Neural cell (in vitro differentiated cells): Measurements from ENCODE around the gene GCN1. TPM values are rescaled to one million over a fixed set of nuclear protein-coding genes. Genes with fewer than 3 reads are reported as not detected.

Experiments used
- H2AFZ ChIP-seq: fragments of 200-600, 300-800 bp; sonication (generic), shearing (Covaris generic); 2 replicates; pipeline ENCODE4 v1.6.0; 2014; ENCODE audit warnings: low read depth, mild to moderate bottlenecking, antibody characterized with exemption, low read length, moderate library complexity
- H3F3A ChIP-seq: fragments of 200-600 bp; shearing (Covaris generic); 2 replicates; pipeline ENCODE4 v1.6.1; 2016; ENCODE audit warnings: mild to moderate bottlenecking, moderate library complexity, mixed read lengths, antibody characterized with exemption, low read length; ENCODE audit not compliant: insufficient read depth, poor library complexity, severe bottlenecking
- H3K27ac ChIP-seq: fragments of 200-600, 300-800 bp; sonication (generic), shearing (Covaris generic); 2 replicates; pipeline ENCODE4 v1.5.1; 2014; ENCODE audit warnings: mild to moderate bottlenecking, low read length, moderate library complexity
- H3K27me3 ChIP-seq: fragments of 300-800, 200-600 bp; sonication (generic), shearing (Covaris generic); 2 replicates; pipeline ENCODE4 v1.6.0; 2014; ENCODE audit warnings: mild to moderate bottlenecking, low read depth, low read length, moderate library complexity; ENCODE audit not compliant: insufficient read depth
- H3K36me3 ChIP-seq: fragments of 300-800, 200-600 bp; sonication (generic), shearing (Covaris generic); 2 replicates; pipeline ENCODE4 v1.5.1; 2014; ENCODE audit warnings: mild to moderate bottlenecking, antibody characterized with exemption, low read length, moderate library complexity; ENCODE audit not compliant: insufficient read depth
- H3K4me2 ChIP-seq: fragments of 300-800, 200-600 bp; sonication (generic), shearing (Covaris generic); 2 replicates; pipeline ENCODE4 v1.6.0; 2014; ENCODE audit warnings: mild to moderate bottlenecking, low read length
- H3K4me3 ChIP-seq: fragments of 300-800, 200-600 bp; sonication (generic), shearing (Covaris generic); 2 replicates; pipeline ENCODE4 v1.5.1; 2014; ENCODE audit warnings: mild to moderate bottlenecking, low read length, moderate library complexity
- H3K79me2 ChIP-seq: fragments of 200-600 bp; shearing (Covaris generic); replicated peaks from 2 replicates; pipeline ENCODE4 v1.6.0; 2014; ENCODE audit warnings: mild to moderate bottlenecking, low read length, moderate library complexity; ENCODE audit not compliant: insufficient read depth
- H3K9ac ChIP-seq: fragments of 300-800, 200-600 bp; sonication (generic), shearing (Covaris generic); 2 replicates; pipeline ENCODE4 v1.6.1; 2016; ENCODE audit warnings: mild to moderate bottlenecking, low read length, mixed read lengths
- H3K9me2 ChIP-seq: fragments of 200-600 bp; shearing (Covaris generic); 2 replicates; pipeline ENCODE4 v1.6.1; 2016; ENCODE audit warnings: mild to moderate bottlenecking, low read length, mixed read lengths; ENCODE audit not compliant: insufficient read depth
- H3K9me3 ChIP-seq: fragments of 200-600, 300-800 bp; sonication (generic), shearing (Covaris generic); 2 replicates; pipeline ENCODE4 v1.6.1; 2016; ENCODE audit warnings: mild to moderate bottlenecking, mixed run types, low read length, moderate library complexity, mixed read lengths
- H4K20me1 ChIP-seq: fragments of 200-600 bp; shearing (Covaris generic); 2 replicates; pipeline ENCODE4 v1.6.1; 2016; ENCODE audit warnings: mild to moderate bottlenecking, mixed run types; ENCODE audit not compliant: insufficient read depth
- CTCF ChIP-seq: fragments of 450-650 bp; IDR thresholded peaks from 2 replicates; pipeline ENCODE4 v1.5.1; 2014; ENCODE audit warnings: antibody characterized with exemption, mild to moderate bottlenecking, moderate library complexity; ENCODE audit not compliant: poor library complexity, severe bottlenecking
- EP300 ChIP-seq: fragments of 450-650 bp; conservative IDR thresholded peaks from 2 replicates; pipeline ENCODE4 v1.6.1; 2014; ENCODE audit warnings: antibody characterized with exemption, mild to moderate bottlenecking, moderate library complexity; ENCODE audit not compliant: poor library complexity, severe bottlenecking
- EZH2 ChIP-seq: fragments of 200-600, 300-800 bp; shearing (Covaris generic), sonication (generic); IDR thresholded peaks from 2 replicates; pipeline ENCODE4 v1.6.1; 2014; ENCODE audit warnings: antibody characterized with exemption, low read length, borderline replicate concordance, mild to moderate bottlenecking; ENCODE audit not compliant: insufficient read depth, poor library complexity, severe bottlenecking
- MXI1 ChIP-seq: fragments of 450-650 bp; conservative IDR thresholded peaks from 2 replicates; pipeline ENCODE4 v1.6.1; 2014; ENCODE audit warnings: antibody characterized with exemption, mild to moderate bottlenecking; ENCODE audit not compliant: poor library complexity, severe bottlenecking
- POLR2AphosphoS5 ChIP-seq: IDR thresholded peaks from 2 replicates; pipeline ENCODE4 v1.6.1; 2012
- RAD21 ChIP-seq: fragments of 450-650 bp; conservative IDR thresholded peaks from 2 replicates; pipeline ENCODE4 v1.6.1; 2014; ENCODE audit warnings: antibody characterized with exemption, mild to moderate bottlenecking, moderate library complexity
- REST ChIP-seq: IDR thresholded peaks from 2 replicates; pipeline ENCODE4 v1.6.1; 2012; ENCODE audit warnings: borderline replicate concordance
- SMC3 ChIP-seq: fragments of 450-650 bp; conservative IDR thresholded peaks from 2 replicates; pipeline ENCODE4 v1.6.1; 2014; ENCODE audit warnings: antibody characterized with exemption, mild to moderate bottlenecking, moderate library complexity; ENCODE audit not compliant: poor library complexity
- TAF1 ChIP-seq: IDR thresholded peaks from 2 replicates; pipeline ENCODE4 v1.6.1; 2012; ENCODE audit warnings: low read depth
- polyA plus RNA-seq: library from polyadenylated mRNA; depleted of rRNA; stranded (reverse); fragments of >200 nt; gene quantifications from 2 replicates; pipeline ENCODE4 v1.2.3, GENCODE V29; 2014

The GCN1 gene
- polyA plus RNA-seq, 1 donor from 2014 or later = 21.5 TPM

- H3K79me2 ChIP-seq = no peaks in the 10 kb centered on the region
- no peak overlapping the region for H3K4me2 ChIP-seq
- H3K36me3 ChIP-seq = peaks cover 5% of the 10 kb centered on the region
- no peaks in the 10 kb centered on the region for H3K27me3 ChIP-seq
- H2AFZ ChIP-seq = no peak overlapping the region
- no peaks in the 10 kb centered on the region for H3K9me3 ChIP-seq
- no peak overlapping the region for H3K27ac ChIP-seq
- no peaks in the 10 kb centered on the region for H4K20me1 ChIP-seq
- H3K9me2 ChIP-seq = no peaks in the 10 kb centered on the region
- no peak for TF ChIP-seq RAD21
- TF ChIP-seq TAF1 = no peak
- H3K9ac ChIP-seq = no peak overlapping the region
- no peak overlapping the region for H3K4me3 ChIP-seq
- H3F3A ChIP-seq = no peaks in the 10 kb centered on the region
Measured at GRCh38 chr12:120089105-120089504, 105.4 kb downstream of the GCN1 start.

- H3K9me2 ChIP-seq = no peaks in the 10 kb centered on the region
- no peaks in the 10 kb centered on the region for H3K27me3 ChIP-seq
- peak overlapping the region; percentile 65 for H3K9ac ChIP-seq
- peak overlapping the region; percentile 69 for H3K4me2 ChIP-seq
- H2AFZ ChIP-seq = peak overlapping the region; percentile 31
- H3K79me2 ChIP-seq = no peaks in the 10 kb centered on the region
- no peaks in the 10 kb centered on the region for H3K9me3 ChIP-seq
- peaks cover 4% of the 10 kb centered on the region for H3K36me3 ChIP-seq
- no peaks in the 10 kb centered on the region for H4K20me1 ChIP-seq
- H3K27ac ChIP-seq = peak overlapping the region; percentile 82
- TF ChIP-seq RAD21 (peak; percentile 88), EZH2 (no peak), EP300 (peak; percentile 85), TAF1 (peak; percentile 75), REST (no peak), POLR2AphosphoS5 (peak; percentile 83), MXI1 (peak; percentile 89), CTCF (peak; percentile 100), SMC3 (peak; percentile 97)
- peak overlapping the region; percentile 68 for H3K4me3 ChIP-seq
- no peaks in the 10 kb centered on the region for H3F3A ChIP-seq
Measured at GRCh38 chr12:120086801-120087621, 107.5 kb downstream of the GCN1 start.
